Lower leg skin (tissue), 4 donors: ENCODE data around the gene PLEKHA4. TPM values are rescaled to one million over a fixed set of nuclear protein-coding genes. Genes with fewer than 3 reads are reported as not detected.
A peak's percentile ranks its signal among the peaks of the same experiment; 100 is the strongest.
"Not testable (repeated sequence)": the region's sequence is repeated elsewhere in the genome, so short reads cannot be mapped to it uniquely, and the experiment has no call there.

Experiments used
- DNase-seq, 2 donors: peaks; one replicate each; pipeline ENCODE4 v3.0.0-alpha.2; 2019; ENCODE audit warnings: low spot score in 2 of 2
- H3K4me3 ChIP-seq: fragments of 200-600 bp; sonication (generic); 2 replicates; pipeline ENCODE4 v1.5.1; 2017; ENCODE audit warnings: mild to moderate bottlenecking, low read depth; ENCODE audit not compliant: poor library complexity, severe bottlenecking
- CTCF ChIP-seq, 3 donors: fragments of 450-650 bp; IDR thresholded peaks; one replicate each; pipeline ENCODE4 v1.5.1; 2016; ENCODE audit warnings: antibody characterized with exemption in 3 of 3, mild to moderate bottlenecking in 3 of 3, moderate library complexity in 2 of 3
- POLR2A ChIP-seq, 2 donors: fragments of 450-650 bp; IDR thresholded peaks; one replicate each; pipeline ENCODE4 v1.6.1; 2016 to 2017; ENCODE audit warnings: antibody characterized with exemption in 2 of 2, mild to moderate bottlenecking in 1 of 2, moderate library complexity in 1 of 2
- WGBS, 2 donors: methylation state at CpG; one replicate each; pipeline ENCODE4 v1.1.5; 2018; 5-methylcytosine and 5-hydroxymethylcytosine counted together
- intact Hi-C: fragments of 100-400 bp; cut with DNase I; formaldehyde crosslinking; loops from one replicate; pipeline ENCODE4 v1.15.0; 2023; ENCODE audit warnings: low total_unique reads
- total RNA-seq, 4 donors: library from RNA; depleted of rRNA; stranded (reverse); fragments of >200 nt; gene quantifications; one replicate each; pipeline ENCODE4 v1.1.0, GENCODE V29; 2016

PLEKHA4 gene
- total RNA-seq, 4 donors from 2014 or later: 2.9 to 7.2 (median 6.3) TPM

- no peak overlapping the region for H3K4me3 ChIP-seq
- TF ChIP-seq CTCF (IDR thresholded peaks at IDR 0.05): peak in 1 of 3 donors; percentile 92
- TF ChIP-seq POLR2A (IDR thresholded peaks at IDR 0.05): no peak
- intact Hi-C loops: loop anchor here (5.0 kb wide), 1 partner anchor 37 kb away; no protein-coding TSS in a partner anchor
- WGBS, 2 donors: 0 to 1% methylated on average over 21 to 37 of the region's 38 CpGs
- peak; percentile 93 to 97 for DNase-seq
Measured at GRCh38 chr19:48795055-48795684, 73.2 kb downstream of the PLEKHA4 start.

- H3K4me3 ChIP-seq: no peak overlapping the region
- TF ChIP-seq POLR2A (IDR thresholded peaks at IDR 0.05) (no peak), CTCF (IDR thresholded peaks at IDR 0.05) (no peak)
- intact Hi-C loops: no loop called here
- no peak for DNase-seq
- 72 to 76% methylated on average over 6 of the region's 6 CpGs for WGBS, 2 donors
Measured at GRCh38 chr19:48794291-48794690, 74.1 kb downstream of the PLEKHA4 start.

- TF ChIP-seq POLR2A (IDR thresholded peaks at IDR 0.05): no peak
- no peak for TF ChIP-seq CTCF (IDR thresholded peaks at IDR 0.05)
- DNase-seq: no peak
- 72 to 79% methylated on average over 8 of the region's 8 CpGs for WGBS, 2 donors
- no peak overlapping the region for H3K4me3 ChIP-seq
- intact Hi-C loops: no loop called here
Measured at GRCh38 chr19:48793271-48793670, 75.1 kb downstream of the PLEKHA4 start.

- DNase-seq, H3K4me3 ChIP-seq: not testable (repeated sequence)
- intact Hi-C loops: loop anchor here (10.0 kb wide), 1 partner anchor 143 kb away; the partner anchor contains the start of gene CA11
- 82 to 90% methylated on average over 9 of the region's 9 CpGs for WGBS, 2 donors
Measured at GRCh38 chr19:48787331-48787730, 81.1 kb downstream of the PLEKHA4 start.

Other genes starting within 250 kb of the PLEKHA4 start
- 1,000 to 10,000 TPM; 3,252 to 5,828 (median 3,870) TPM for gene RPL18, start 249.4 kb downstream of the PLEKHA4 start, total RNA-seq
- gene SPHK2, start 249.1 kb downstream of the PLEKHA4 start, total RNA-seq: 1 to 10 TPM; 2.2 to 8.8 (median 6.1) TPM
- gene DBP, start 231.2 kb downstream of the PLEKHA4 start, total RNA-seq: 10 to 100 TPM; 21.1 to 41.6 (median 24.8) TPM
- 10 to 100 TPM in 3 of 4 donors, 1 to 10 TPM in 1; 7.3 to 37.5 (median 10.3) TPM for gene CA11, start 222.4 kb downstream of the PLEKHA4 start, total RNA-seq
- gene NTN5, start 195.6 kb downstream of the PLEKHA4 start, total RNA-seq: 1 to 10 TPM in 1 of 4 donors, under 1 TPM in 2, not detected in 1; 0.47 to 1.9 (median 0.58) TPM
- gene FUT2, start 172.6 kb downstream of the PLEKHA4 start, total RNA-seq: 10 to 100 TPM in 3 of 4 donors, 1 to 10 TPM in 1; 8.5 to 14.9 (median 11.5) TPM
- under 1 TPM; 0.42 to 0.74 (median 0.63) TPM for gene MAMSTR, start 148.9 kb downstream of the PLEKHA4 start, total RNA-seq
- gene RASIP1, start 128.0 kb downstream of the PLEKHA4 start, total RNA-seq: 10 to 100 TPM in 2 of 4 donors, 1 to 10 TPM in 2; 4.7 to 16.8 (median 11.4) TPM
- gene IZUMO1, start 121.7 kb downstream of the PLEKHA4 start, total RNA-seq: not detected
- 1 to 10 TPM; 1.7 to 4.9 (median 3.5) TPM for gene FUT1, start 116.0 kb downstream of the PLEKHA4 start, total RNA-seq
- not detected for gene FGF21, start 113.1 kb downstream of the PLEKHA4 start, total RNA-seq
- gene BCAT2, start 57.6 kb downstream of the PLEKHA4 start, total RNA-seq: 10 to 100 TPM; 20.3 to 61.4 (median 38.6) TPM
- 1 to 10 TPM; 1.6 to 6.6 (median 5.4) TPM for gene HSD17B14, start 32.1 kb downstream of the PLEKHA4 start, total RNA-seq
- gene PPP1R15A, start 3.8 kb upstream of the PLEKHA4 start, total RNA-seq: 100 to 1,000 TPM in 1 of 4 donors, 10 to 100 TPM in 3; 91.6 to 152 (median 97.5) TPM
- gene TULP2, start 30.1 kb upstream of the PLEKHA4 start, total RNA-seq: not detected
- 100 to 1,000 TPM; 162 to 269 (median 189) TPM for gene NUCB1, start 31.7 kb upstream of the PLEKHA4 start, total RNA-seq
- not detected for gene DHDH, start 65.1 kb upstream of the PLEKHA4 start, total RNA-seq
- 10 to 100 TPM; 15.5 to 36.3 (median 31.1) TPM for gene BAX, start 86.3 kb upstream of the PLEKHA4 start, total RNA-seq
- gene FTL, start 96.7 kb upstream of the PLEKHA4 start, total RNA-seq: 1,000 to 10,000 TPM; 1,012 to 1,617 (median 1,174) TPM
- 10 to 100 TPM; 16.4 to 33.3 (median 20.5) TPM for gene GYS1, start 124.7 kb upstream of the PLEKHA4 start, total RNA-seq
- gene RUVBL2, start 125.3 kb upstream of the PLEKHA4 start, total RNA-seq: 10 to 100 TPM; 61.3 to 83.8 (median 83.3) TPM
- 1 to 10 TPM in 3 of 4 donors, not detected in 1; 1.2 to 4.2 (median 1.8) TPM for gene LHB, start 148.5 kb upstream of the PLEKHA4 start, total RNA-seq
- gene CGB3, start 155.7 kb upstream of the PLEKHA4 start, total RNA-seq: not detected
- not detected for gene CGB2, start 163.3 kb upstream of the PLEKHA4 start, total RNA-seq
- gene CGB1, start 168.3 kb upstream of the PLEKHA4 start, total RNA-seq: 1 to 10 TPM in 1 of 4 donors, not detected in 3; 2.2 TPM
- gene CGB5, start 175.2 kb upstream of the PLEKHA4 start, total RNA-seq: not detected
- gene CGB8, start 180.5 kb upstream of the PLEKHA4 start, total RNA-seq: not detected
- gene CGB7, start 189.1 kb upstream of the PLEKHA4 start, total RNA-seq: 1 to 10 TPM; 1.0 to 8.8 (median 2.2) TPM
- 10 to 100 TPM in 1 of 4 donors, 1 to 10 TPM in 3; 7.4 to 16.8 (median 8.4) TPM for gene NTF4, start 196.2 kb upstream of the PLEKHA4 start, total RNA-seq
- gene KCNA7, start 204.1 kb upstream of the PLEKHA4 start, total RNA-seq: under 1 TPM in 1 of 4 donors, not detected in 3; 0.06 TPM
- gene SNRNP70, start 216.8 kb upstream of the PLEKHA4 start, total RNA-seq: 100 to 1,000 TPM; 172 to 375 (median 285) TPM
- 10 to 100 TPM; 53.9 to 62.5 (median 54.7) TPM for gene LIN7B, start 245.8 kb upstream of the PLEKHA4 start, total RNA-seq